Neural cell (in vitro differentiated cells): ENCODE data around the gene MED13. TPM values are rescaled to one million over a fixed set of nuclear protein-coding genes. Genes with fewer than 3 reads are reported as not detected.
"Not testable (repeated sequence)": the region's sequence is repeated elsewhere in the genome, so short reads cannot be mapped to it uniquely, and the experiment has no call there.

Experiments used
- H2AFZ ChIP-seq: fragments of 200-600, 300-800 bp; sonication (generic), shearing (Covaris generic); 2 replicates; pipeline ENCODE4 v1.6.0; 2014; ENCODE audit warnings: low read depth, mild to moderate bottlenecking, antibody characterized with exemption, low read length, moderate library complexity
- H3F3A ChIP-seq: fragments of 200-600 bp; shearing (Covaris generic); 2 replicates; pipeline ENCODE4 v1.6.1; 2016; ENCODE audit warnings: mild to moderate bottlenecking, moderate library complexity, mixed read lengths, antibody characterized with exemption, low read length; ENCODE audit not compliant: insufficient read depth, poor library complexity, severe bottlenecking
- H3K27ac ChIP-seq: fragments of 200-600, 300-800 bp; sonication (generic), shearing (Covaris generic); 2 replicates; pipeline ENCODE4 v1.5.1; 2014; ENCODE audit warnings: mild to moderate bottlenecking, low read length, moderate library complexity
- H3K27me3 ChIP-seq: fragments of 300-800, 200-600 bp; sonication (generic), shearing (Covaris generic); 2 replicates; pipeline ENCODE4 v1.6.0; 2014; ENCODE audit warnings: mild to moderate bottlenecking, low read depth, low read length, moderate library complexity; ENCODE audit not compliant: insufficient read depth
- H3K36me3 ChIP-seq: fragments of 300-800, 200-600 bp; sonication (generic), shearing (Covaris generic); 2 replicates; pipeline ENCODE4 v1.5.1; 2014; ENCODE audit warnings: mild to moderate bottlenecking, antibody characterized with exemption, low read length, moderate library complexity; ENCODE audit not compliant: insufficient read depth
- H3K4me2 ChIP-seq: fragments of 300-800, 200-600 bp; sonication (generic), shearing (Covaris generic); 2 replicates; pipeline ENCODE4 v1.6.0; 2014; ENCODE audit warnings: mild to moderate bottlenecking, low read length
- H3K4me3 ChIP-seq: fragments of 300-800, 200-600 bp; sonication (generic), shearing (Covaris generic); 2 replicates; pipeline ENCODE4 v1.5.1; 2014; ENCODE audit warnings: mild to moderate bottlenecking, low read length, moderate library complexity
- H3K79me2 ChIP-seq: fragments of 200-600 bp; shearing (Covaris generic); replicated peaks from 2 replicates; pipeline ENCODE4 v1.6.0; 2014; ENCODE audit warnings: mild to moderate bottlenecking, low read length, moderate library complexity; ENCODE audit not compliant: insufficient read depth
- H3K9ac ChIP-seq: fragments of 300-800, 200-600 bp; sonication (generic), shearing (Covaris generic); 2 replicates; pipeline ENCODE4 v1.6.1; 2016; ENCODE audit warnings: mild to moderate bottlenecking, low read length, mixed read lengths
- H3K9me2 ChIP-seq: fragments of 200-600 bp; shearing (Covaris generic); 2 replicates; pipeline ENCODE4 v1.6.1; 2016; ENCODE audit warnings: mild to moderate bottlenecking, low read length, mixed read lengths; ENCODE audit not compliant: insufficient read depth
- H3K9me3 ChIP-seq: fragments of 200-600, 300-800 bp; sonication (generic), shearing (Covaris generic); 2 replicates; pipeline ENCODE4 v1.6.1; 2016; ENCODE audit warnings: mild to moderate bottlenecking, mixed run types, low read length, moderate library complexity, mixed read lengths
- H4K20me1 ChIP-seq: fragments of 200-600 bp; shearing (Covaris generic); 2 replicates; pipeline ENCODE4 v1.6.1; 2016; ENCODE audit warnings: mild to moderate bottlenecking, mixed run types; ENCODE audit not compliant: insufficient read depth
- EP300 ChIP-seq: fragments of 450-650 bp; conservative IDR thresholded peaks from 2 replicates; pipeline ENCODE4 v1.6.1; 2014; ENCODE audit warnings: antibody characterized with exemption, mild to moderate bottlenecking, moderate library complexity; ENCODE audit not compliant: poor library complexity, severe bottlenecking
- EZH2 ChIP-seq: fragments of 200-600, 300-800 bp; shearing (Covaris generic), sonication (generic); IDR thresholded peaks from 2 replicates; pipeline ENCODE4 v1.6.1; 2014; ENCODE audit warnings: antibody characterized with exemption, low read length, borderline replicate concordance, mild to moderate bottlenecking; ENCODE audit not compliant: insufficient read depth, poor library complexity, severe bottlenecking
- MXI1 ChIP-seq: fragments of 450-650 bp; conservative IDR thresholded peaks from 2 replicates; pipeline ENCODE4 v1.6.1; 2014; ENCODE audit warnings: antibody characterized with exemption, mild to moderate bottlenecking; ENCODE audit not compliant: poor library complexity, severe bottlenecking
- POLR2AphosphoS5 ChIP-seq: IDR thresholded peaks from 2 replicates; pipeline ENCODE4 v1.6.1; 2012
- RAD21 ChIP-seq: fragments of 450-650 bp; conservative IDR thresholded peaks from 2 replicates; pipeline ENCODE4 v1.6.1; 2014; ENCODE audit warnings: antibody characterized with exemption, mild to moderate bottlenecking, moderate library complexity
- SMC3 ChIP-seq: fragments of 450-650 bp; conservative IDR thresholded peaks from 2 replicates; pipeline ENCODE4 v1.6.1; 2014; ENCODE audit warnings: antibody characterized with exemption, mild to moderate bottlenecking, moderate library complexity; ENCODE audit not compliant: poor library complexity
- TAF1 ChIP-seq: IDR thresholded peaks from 2 replicates; pipeline ENCODE4 v1.6.1; 2012; ENCODE audit warnings: low read depth
- polyA plus RNA-seq: library from polyadenylated mRNA; depleted of rRNA; stranded (reverse); fragments of >200 nt; gene quantifications from 2 replicates; pipeline ENCODE4 v1.2.3, GENCODE V29; 2014
- TF ChIP-seq, protein P1 (sequence below): IDR thresholded peaks from 2 replicates; pipeline ENCODE4 v1.6.1; 2012; ENCODE audit warnings: borderline replicate concordance
- TF ChIP-seq, protein P2 (sequence below): fragments of 450-650 bp; IDR thresholded peaks from 2 replicates; pipeline ENCODE4 v1.5.1; 2014; ENCODE audit warnings: antibody characterized with exemption, mild to moderate bottlenecking, moderate library complexity; ENCODE audit not compliant: poor library complexity, severe bottlenecking

Gene MED13
- polyA plus RNA-seq, 1 donor from 2014 or later: 22.6 TPM

DNA sequence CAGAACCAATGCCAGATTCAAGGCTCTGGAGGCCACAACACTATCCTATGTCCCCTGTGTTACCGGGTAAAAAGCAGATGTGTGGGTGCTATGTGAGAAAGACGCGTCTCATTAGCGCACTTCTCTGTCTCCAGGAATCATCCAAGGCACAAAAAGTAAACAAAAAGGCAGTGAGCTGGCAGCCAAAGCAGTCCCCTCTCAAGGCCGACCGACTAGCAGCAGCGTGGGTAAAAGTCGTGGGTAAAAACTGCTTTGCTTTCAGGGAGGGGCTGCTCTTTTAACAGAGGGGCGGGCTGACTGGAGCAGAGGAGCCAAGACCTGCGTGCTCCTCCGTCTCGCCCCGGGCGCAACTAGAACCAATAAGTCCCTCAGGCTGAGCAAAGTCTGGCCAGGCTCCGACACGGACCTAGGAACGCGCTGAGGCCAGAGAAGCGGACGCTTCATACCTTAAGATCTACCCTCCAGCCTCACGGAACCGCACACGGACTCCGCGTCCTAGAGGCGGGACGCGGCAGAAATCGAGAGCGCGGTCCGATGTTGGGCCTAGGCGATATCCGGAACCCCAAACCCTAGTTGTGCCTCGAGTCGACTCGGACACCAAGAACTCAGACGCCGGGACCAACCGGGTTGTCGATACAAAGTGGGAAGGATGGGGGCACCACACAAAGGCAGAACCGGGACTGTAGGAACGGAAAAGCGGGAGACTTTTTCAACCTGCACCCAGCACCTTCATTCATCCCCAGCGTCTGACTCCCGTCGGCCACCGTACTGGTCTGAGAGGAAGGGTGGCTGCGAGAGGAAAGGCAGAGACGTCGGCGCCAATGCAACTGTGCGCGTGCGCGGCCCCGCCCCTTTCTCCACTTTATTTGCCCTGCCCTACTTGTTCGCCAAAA is 137.6 kb downstream of the MED13 start, which contains the start of gene INTS2:
TSS of gene INTS2 (minus strand) at position 775 of the 893 bp plus-strand sequence. CDS start 1,338 bp downstream, outside the sequence.
- TF ChIP-seq, protein P1, sequence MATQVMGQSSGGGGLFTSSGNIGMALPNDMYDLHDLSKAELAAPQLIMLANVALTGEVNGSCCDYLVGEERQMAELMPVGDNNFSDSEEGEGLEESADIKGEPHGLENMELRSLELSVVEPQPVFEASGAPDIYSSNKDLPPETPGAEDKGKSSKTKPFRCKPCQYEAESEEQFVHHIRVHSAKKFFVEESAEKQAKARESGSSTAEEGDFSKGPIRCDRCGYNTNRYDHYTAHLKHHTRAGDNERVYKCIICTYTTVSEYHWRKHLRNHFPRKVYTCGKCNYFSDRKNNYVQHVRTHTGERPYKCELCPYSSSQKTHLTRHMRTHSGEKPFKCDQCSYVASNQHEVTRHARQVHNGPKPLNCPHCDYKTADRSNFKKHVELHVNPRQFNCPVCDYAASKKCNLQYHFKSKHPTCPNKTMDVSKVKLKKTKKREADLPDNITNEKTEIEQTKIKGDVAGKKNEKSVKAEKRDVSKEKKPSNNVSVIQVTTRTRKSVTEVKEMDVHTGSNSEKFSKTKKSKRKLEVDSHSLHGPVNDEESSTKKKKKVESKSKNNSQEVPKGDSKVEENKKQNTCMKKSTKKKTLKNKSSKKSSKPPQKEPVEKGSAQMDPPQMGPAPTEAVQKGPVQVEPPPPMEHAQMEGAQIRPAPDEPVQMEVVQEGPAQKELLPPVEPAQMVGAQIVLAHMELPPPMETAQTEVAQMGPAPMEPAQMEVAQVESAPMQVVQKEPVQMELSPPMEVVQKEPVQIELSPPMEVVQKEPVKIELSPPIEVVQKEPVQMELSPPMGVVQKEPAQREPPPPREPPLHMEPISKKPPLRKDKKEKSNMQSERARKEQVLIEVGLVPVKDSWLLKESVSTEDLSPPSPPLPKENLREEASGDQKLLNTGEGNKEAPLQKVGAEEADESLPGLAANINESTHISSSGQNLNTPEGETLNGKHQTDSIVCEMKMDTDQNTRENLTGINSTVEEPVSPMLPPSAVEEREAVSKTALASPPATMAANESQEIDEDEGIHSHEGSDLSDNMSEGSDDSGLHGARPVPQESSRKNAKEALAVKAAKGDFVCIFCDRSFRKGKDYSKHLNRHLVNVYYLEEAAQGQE: peak; percentile 79
- TF ChIP-seq RAD21: peak; percentile 13
- TF ChIP-seq EP300: peak; percentile 36
- TF ChIP-seq MXI1: peak; percentile 63
- TF ChIP-seq SMC3: no peak
- no peak for TF ChIP-seq EZH2
- TF ChIP-seq, protein P2, sequence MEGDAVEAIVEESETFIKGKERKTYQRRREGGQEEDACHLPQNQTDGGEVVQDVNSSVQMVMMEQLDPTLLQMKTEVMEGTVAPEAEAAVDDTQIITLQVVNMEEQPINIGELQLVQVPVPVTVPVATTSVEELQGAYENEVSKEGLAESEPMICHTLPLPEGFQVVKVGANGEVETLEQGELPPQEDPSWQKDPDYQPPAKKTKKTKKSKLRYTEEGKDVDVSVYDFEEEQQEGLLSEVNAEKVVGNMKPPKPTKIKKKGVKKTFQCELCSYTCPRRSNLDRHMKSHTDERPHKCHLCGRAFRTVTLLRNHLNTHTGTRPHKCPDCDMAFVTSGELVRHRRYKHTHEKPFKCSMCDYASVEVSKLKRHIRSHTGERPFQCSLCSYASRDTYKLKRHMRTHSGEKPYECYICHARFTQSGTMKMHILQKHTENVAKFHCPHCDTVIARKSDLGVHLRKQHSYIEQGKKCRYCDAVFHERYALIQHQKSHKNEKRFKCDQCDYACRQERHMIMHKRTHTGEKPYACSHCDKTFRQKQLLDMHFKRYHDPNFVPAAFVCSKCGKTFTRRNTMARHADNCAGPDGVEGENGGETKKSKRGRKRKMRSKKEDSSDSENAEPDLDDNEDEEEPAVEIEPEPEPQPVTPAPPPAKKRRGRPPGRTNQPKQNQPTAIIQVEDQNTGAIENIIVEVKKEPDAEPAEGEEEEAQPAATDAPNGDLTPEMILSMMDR: no peak
- TF ChIP-seq POLR2AphosphoS5: peak; percentile 97
- TF ChIP-seq TAF1: peak; percentile 89

GRCh38 chr17:61926826-61927207 is 138.3 kb downstream of the MED13 start:
- Histone ChIP-seq H3K36me3 (no peaks in the 10 kb centered on the region), H4K20me1 (no peaks in the 10 kb centered on the region), H3K27me3 (no peaks in the 10 kb centered on the region), H2AFZ (peak overlapping the region; percentile 92), H3F3A (no peaks in the 10 kb centered on the region), H3K4me2 (peak overlapping the region; percentile 78), H3K9ac (peak overlapping the region; percentile 85), H3K79me2 (no peaks in the 10 kb centered on the region), H3K9me3 (no peaks in the 10 kb centered on the region), H3K9me2 (no peaks in the 10 kb centered on the region), H3K27ac (peak overlapping the region; percentile 79), H3K4me3 (peak overlapping the region; percentile 76)
- TF ChIP-seq TAF1 (no peak), MXI1 (no peak), EZH2 (no peak)
- TF ChIP-seq, protein P2: no peak

More for the DNA sequence above, 137.6 kb downstream of the MED13 start, which contains the start of gene INTS2:
- H3K27me3 ChIP-seq: no peaks in the 10 kb centered on the region
- H3K4me3 ChIP-seq: peak within 1 kb of the TSS; percentile 76
- peak within 1 kb of the TSS; percentile 92 for H2AFZ ChIP-seq
- no peaks in the 10 kb centered on the region for H3K9me2 ChIP-seq
- H3K36me3 ChIP-seq: no peaks in the 10 kb centered on the region
- peak within 1 kb of the TSS; percentile 85 for H3K9ac ChIP-seq
- peak within 1 kb of the TSS; percentile 79 for H3K27ac ChIP-seq
- H3F3A ChIP-seq: no peaks in the 10 kb centered on the region
- no peaks in the 10 kb centered on the region for H3K79me2 ChIP-seq
- no peaks in the 10 kb centered on the region for H4K20me1 ChIP-seq
- H3K9me3 ChIP-seq: no peaks in the 10 kb centered on the region
- peak within 1 kb of the TSS; percentile 78 for H3K4me2 ChIP-seq

DNA sequence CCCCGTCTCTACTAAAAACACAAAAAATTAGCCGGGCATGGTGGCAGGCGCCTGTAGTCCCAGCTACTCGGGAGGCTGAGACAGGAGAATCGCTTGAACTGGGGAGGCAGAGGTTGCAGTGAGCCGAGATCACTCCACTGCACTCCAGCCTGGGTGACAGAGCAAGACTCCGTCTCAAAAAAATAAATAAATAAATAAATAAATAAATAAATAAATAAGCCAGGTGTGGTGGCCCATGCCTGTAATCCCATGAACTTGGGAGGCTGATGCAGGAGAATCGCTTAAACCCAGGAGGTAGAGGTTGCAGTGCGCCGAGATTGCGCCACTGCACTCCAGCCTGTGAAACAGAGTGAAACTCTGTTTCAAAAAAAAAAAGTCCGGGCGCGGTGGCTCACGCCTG is 149.9 kb downstream of the MED13 start:
- not testable (repeated sequence) for H3K9me2 ChIP-seq, H3K36me3 ChIP-seq, H3K27ac ChIP-seq, H3K79me2 ChIP-seq, H4K20me1 ChIP-seq, H2AFZ ChIP-seq, H3K4me2 ChIP-seq, H3K9ac ChIP-seq, H3K9me3 ChIP-seq, H3K4me3 ChIP-seq, H3F3A ChIP-seq, H3K27me3 ChIP-seq
